Measurements from ENCODE around the gene POPDC3. TPM values are rescaled to one million over a fixed set of nuclear protein-coding genes. Genes with fewer than 3 reads are reported as not detected.

The POPDC3 gene
- total and polyA plus RNA-seq, 12 donors: 0.32 to 0.61 (median 0.41) TPM; not detected in 8

- Histone ChIP-seq H3K9me3 (replicated peaks in 1 of 3) (no peaks in the 10 kb centered on the region), H3K4me3 (no peak overlapping the region), H3K27ac (no peak overlapping the region), H3K4me1 (replicated peaks in 1 of 2) (no peaks in the 10 kb centered on the region), H3K36me3 (replicated peaks in 1 of 2) (no peaks in the 10 kb centered on the region), H3K27me3 (no peaks in the 10 kb centered on the region)
- no peak for TF ChIP-seq POLR2A (IDR thresholded peaks at IDR 0.05)
- no peak for TF ChIP-seq CTCF (IDR thresholded peaks at IDR 0.05)
- no peak for DNase-seq
- intact Hi-C loops (cut with DNase I): no loop called here
- WGBS, 4 donors: 72 to 78% (median 73%) methylated on average over 10 of the region's 10 CpGs
Measured at GRCh38 chr6:105189026-105189820, 9.4 kb upstream of the POPDC3 start.

GRCh38 chr6:105188251-105188650 is 8.4 kb upstream of the POPDC3 start:
- intact Hi-C loops (cut with DNase I): no loop called here
- H3K4me3 ChIP-seq: no peak overlapping the region
- WGBS, 4 donors: 91 to 99% (median 97%) methylated on average over 2 of the region's 2 CpGs
- no peaks in the 10 kb centered on the region for H3K36me3 ChIP-seq (replicated peaks in 1 of 2)
- TF ChIP-seq CTCF (IDR thresholded peaks at IDR 0.05) (no peak), POLR2A (IDR thresholded peaks at IDR 0.05) (no peak)
- no peaks in the 10 kb centered on the region for H3K4me1 ChIP-seq (replicated peaks in 1 of 2)
- no peak overlapping the region for H3K27ac ChIP-seq
- no peaks in the 10 kb centered on the region for H3K9me3 ChIP-seq (replicated peaks in 1 of 3)
- no peaks in the 10 kb centered on the region for H3K27me3 ChIP-seq
- DNase-seq: no peak

GRCh38 chr6:105186576-105186975 is 6.8 kb upstream of the POPDC3 start:
- Histone ChIP-seq H3K4me3 (no peak overlapping the region), H3K36me3 (replicated peaks in 1 of 2) (no peaks in the 10 kb centered on the region), H3K27me3 (peaks cover 6% of the 10 kb centered on the region), H3K4me1 (replicated peaks in 1 of 2) (no peaks in the 10 kb centered on the region), H3K27ac (no peak overlapping the region), H3K9me3 (replicated peaks in 1 of 3) (no peaks in the 10 kb centered on the region)
- intact Hi-C loops (cut with DNase I): no loop called here
- no peak for DNase-seq
- 77 to 88% (median 81%) methylated on average over 2 of the region's 2 CpGs for WGBS, 4 donors
- TF ChIP-seq POLR2A (IDR thresholded peaks at IDR 0.05): no peak
- no peak for TF ChIP-seq CTCF (IDR thresholded peaks at IDR 0.05)

- intact Hi-C loops (cut with DNase I): no loop called here
- no peaks in the 10 kb centered on the region for H3K4me1 ChIP-seq (replicated peaks in 1 of 2)
- H3K27ac ChIP-seq: no peak overlapping the region
- no peaks in the 10 kb centered on the region for H3K9me3 ChIP-seq (replicated peaks in 1 of 3)
- 65 to 75% (median 68%) methylated on average over 2 of the region's 2 CpGs for WGBS, 4 donors
- TF ChIP-seq CTCF (IDR thresholded peaks at IDR 0.05) (no peak), POLR2A (IDR thresholded peaks at IDR 0.05) (no peak)
- no peaks in the 10 kb centered on the region for H3K36me3 ChIP-seq (replicated peaks in 1 of 2)
- peaks cover 18% of the 10 kb centered on the region for H3K27me3 ChIP-seq
- DNase-seq: no peak
- H3K4me3 ChIP-seq: no peak overlapping the region
Measured at GRCh38 chr6:105184921-105185320, 5.1 kb upstream of the POPDC3 start.

All from adrenal gland (tissue), 12 donors.